GM18505 (cell line): Measurements from ENCODE around the gene ATP10A.

Source experiments
- ATAC-seq: cut with Tn5 transposase; IDR thresholded peaks from one replicate; pipeline ENCODE4 v1.9.1; 2021; ENCODE audit not compliant: unreplicated experiment
- POLR2A ChIP-seq: IDR thresholded peaks from 4 replicates; pipeline ENCODE4 v1.6.1; 2011; ENCODE audit warnings: borderline replicate concordance; ENCODE audit not compliant: insufficient read depth, insufficient read length; ENCODE audit errors: extremely low read depth

ATP10A gene

DNA sequence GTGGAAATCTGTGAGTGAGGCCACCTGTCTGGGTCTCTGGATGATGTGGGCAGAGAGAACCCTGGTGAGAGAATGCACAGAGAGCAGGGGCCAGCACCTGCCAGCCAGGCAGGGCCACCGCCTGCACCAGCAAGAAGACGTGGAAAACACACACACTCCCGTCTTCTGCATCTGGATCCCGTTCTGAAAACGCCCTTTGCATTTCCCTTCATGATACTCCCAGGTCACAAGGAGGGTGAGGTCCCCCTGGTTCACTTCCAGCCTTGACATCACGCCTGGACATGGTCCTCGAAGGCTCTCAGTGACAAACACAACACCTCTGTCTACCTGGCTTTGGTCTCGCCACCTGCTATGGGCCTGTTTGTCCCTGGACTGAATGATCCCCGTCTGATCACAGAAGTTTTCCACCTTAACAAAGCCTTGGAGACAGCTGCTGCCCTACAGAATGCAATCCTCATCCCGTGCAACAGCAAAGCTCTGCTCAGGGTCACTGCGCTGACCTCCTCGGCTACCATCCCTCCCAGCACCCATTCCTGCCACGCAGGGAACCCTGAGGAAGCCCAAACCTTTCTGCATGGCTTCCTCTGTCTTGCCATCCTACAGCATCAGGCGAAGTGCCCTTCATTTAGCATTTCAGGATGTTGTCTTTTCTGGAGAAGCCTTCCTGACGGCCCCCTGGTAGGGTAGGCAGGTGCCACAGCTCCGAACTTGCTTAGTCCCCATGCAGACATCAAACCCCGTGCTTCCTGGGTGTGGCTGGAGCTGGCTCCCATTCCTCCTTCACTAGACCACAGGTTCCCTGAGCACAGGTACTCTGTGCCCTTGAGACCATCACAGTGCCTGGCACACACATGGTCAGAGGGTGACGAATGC, 122.5 kb downstream of the ATP10A start:
- ATAC-seq, result no peak
- no peak for TF ChIP-seq POLR2A

DNA sequence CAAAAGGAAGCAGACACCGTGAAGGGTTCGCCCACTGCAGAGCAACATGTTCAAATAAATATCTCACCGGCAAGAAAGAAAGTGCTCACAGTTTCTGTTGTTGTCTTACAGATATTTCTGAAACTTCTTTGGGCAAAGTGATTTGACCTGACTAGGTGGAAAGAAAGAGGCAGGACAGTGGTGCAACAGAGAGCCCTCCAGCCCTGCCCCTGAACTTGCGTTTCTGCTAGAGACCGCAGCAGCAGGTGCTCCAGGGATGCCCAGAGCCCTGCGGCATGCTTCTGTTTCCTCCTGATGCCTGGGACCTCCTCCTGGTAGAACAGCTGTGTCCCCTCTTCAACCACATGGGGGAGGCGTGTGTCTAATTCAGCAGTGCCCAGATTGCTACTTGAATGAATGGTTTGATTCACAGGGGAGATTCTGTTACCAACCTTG, 123.4 kb downstream of the ATP10A start:
- peak; percentile 75 for ATAC-seq
- no peak for TF ChIP-seq POLR2A

DNA sequence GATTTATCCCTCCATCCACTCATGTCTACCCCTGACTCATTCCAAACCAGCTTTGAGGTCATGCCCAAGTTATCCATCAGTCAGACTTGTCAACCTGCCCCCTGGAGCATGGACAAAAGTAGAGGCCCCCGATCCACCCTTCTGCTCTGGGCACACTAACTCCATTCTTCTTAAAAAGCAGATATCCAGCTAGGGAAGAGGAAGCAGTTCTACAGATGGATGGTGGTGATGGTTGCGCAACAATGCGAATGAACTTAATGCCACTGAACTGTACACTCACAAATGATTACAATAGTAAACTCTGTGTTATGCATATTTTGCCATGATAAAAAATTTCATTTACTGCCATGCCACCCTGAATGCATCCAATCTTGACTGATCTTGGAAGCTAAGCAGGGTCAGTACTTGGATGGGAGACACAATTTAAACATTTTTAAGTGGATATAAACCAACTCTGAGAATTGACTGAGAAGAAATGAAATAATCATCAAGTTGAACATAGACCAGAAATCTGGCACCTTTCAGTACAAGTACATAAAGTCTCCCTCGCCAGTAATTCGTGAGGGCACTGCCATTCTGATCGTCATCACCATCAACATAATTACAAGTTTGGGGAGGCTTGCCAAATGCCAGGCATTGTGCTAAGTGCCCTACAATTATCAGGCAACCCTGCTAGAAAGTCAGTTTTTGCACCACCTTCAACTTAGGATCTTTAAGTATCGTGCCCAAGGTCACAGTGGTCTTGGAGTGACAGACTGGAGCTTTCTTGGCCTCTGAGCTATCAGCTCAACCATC, 124.8 kb downstream of the ATP10A start:
- no peak for ATAC-seq
- TF ChIP-seq POLR2A, result no peak

DNA sequence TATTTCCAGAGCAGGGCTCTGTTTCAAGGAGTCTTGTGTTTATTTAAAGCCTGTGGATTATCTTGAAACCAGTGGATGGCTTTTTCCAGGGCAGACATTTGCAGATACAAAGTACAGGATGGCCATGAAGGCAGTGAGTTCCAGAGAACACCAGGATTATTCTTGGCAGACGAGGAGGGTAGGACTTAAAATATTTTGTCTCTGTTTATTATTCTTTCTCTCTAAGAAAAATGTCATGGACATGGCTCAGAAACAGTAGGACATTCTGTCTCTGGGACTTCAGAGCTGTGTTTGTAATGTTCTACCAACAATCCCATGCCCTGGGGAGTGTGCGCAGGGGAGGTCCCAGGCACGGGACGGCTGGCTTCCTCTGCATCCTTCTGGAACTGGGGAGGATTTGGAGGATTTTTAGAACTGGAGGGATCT, 125.9 kb downstream of the ATP10A start:
- ATAC-seq, result no peak
- no peak for TF ChIP-seq POLR2A

DNA sequence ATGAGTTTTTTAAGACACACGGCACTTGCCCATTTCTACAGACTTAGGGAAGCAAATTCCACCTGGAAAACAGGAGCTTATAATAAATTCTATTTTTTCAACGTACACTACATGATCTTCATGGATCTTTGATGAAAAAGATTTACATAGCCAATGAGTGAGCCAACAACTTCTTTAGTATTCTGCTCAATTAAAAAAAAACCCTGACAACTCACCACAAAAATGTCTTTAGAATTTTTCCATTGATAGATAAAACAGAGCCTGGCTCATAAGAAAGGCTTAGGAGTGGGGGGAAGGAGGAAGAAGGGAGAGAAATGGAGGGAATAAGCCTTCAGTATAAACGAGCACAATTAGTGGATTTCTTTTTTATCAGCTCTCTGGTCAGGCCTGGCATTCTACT, 126.7 kb downstream of the ATP10A start:
- TF ChIP-seq POLR2A, result no peak
- no peak for ATAC-seq

DNA sequence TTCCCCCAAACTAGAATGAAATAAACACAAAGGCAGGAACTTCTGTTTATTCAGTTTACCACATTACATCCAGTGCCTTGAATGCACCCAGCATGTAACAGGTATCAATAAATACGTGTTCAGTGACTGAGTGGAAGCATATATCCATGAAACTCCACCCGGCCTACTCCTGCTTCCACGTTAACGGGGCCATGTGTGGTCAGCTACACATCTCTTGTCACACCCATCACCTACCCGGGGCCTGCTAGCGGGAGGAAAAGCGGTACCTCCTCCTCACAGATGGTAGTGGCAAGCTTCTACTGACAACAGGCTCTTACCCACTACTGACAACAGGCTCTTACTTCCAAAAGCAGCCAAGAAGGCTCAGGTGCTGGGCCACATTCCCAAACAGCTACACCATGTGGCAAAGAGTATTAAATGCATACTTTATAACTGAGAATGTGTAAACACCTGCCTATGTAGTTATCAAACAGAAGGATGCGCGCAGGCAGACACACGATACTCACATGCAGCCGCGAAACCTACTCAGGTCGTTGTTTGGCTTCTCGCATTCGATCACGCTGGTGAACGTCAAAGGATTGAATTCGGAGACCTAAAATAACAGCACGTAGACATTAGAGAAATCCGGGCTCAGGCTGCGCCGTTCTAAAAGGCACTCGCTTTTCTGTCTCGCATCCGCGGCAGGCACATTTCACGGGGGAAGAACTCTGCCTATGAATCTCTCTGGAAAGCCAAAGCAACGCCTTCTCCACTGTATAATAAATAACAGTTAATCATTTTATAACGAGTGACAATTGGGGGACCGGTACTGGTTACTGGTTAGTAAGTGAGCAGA, 127.4 kb downstream of the ATP10A start:
- no peak for TF ChIP-seq POLR2A

DNA sequence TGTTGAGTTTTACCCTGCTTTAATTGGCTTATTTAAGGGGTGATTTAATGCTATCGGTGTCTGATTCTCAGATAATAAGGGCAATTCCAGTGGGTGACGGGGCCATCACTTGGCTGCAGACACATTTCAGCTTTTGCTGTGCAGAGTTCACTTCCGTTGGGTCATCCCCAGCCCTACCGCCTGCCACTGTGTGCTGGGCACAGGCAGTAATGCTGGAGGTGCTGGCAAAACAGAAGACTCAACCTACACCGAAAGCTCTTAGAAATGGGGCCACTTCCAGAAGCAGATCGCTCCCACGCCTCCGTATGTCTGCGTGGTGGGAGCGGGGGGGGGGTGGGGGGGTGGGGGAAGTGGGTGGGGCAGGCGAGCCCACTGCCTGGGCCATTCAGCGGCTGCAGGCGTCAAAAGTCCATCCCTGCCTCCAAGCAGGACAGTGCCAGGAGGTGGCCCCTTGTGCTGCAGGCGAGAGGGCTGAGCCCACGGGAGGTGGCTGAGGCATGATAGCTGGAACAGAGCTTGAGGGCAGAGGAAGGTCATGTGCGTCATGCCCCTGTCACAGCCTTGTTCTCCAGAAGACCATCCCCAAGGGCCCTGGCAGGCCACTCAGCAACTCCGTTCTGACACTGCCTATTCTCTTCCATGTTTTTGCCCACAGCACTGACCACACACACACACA, 128.3 kb downstream of the ATP10A start:
- ATAC-seq, result no peak
- TF ChIP-seq POLR2A, result no peak

More for the DNA sequence above, 127.4 kb downstream of the ATP10A start:
- no peak for ATAC-seq

DNA sequence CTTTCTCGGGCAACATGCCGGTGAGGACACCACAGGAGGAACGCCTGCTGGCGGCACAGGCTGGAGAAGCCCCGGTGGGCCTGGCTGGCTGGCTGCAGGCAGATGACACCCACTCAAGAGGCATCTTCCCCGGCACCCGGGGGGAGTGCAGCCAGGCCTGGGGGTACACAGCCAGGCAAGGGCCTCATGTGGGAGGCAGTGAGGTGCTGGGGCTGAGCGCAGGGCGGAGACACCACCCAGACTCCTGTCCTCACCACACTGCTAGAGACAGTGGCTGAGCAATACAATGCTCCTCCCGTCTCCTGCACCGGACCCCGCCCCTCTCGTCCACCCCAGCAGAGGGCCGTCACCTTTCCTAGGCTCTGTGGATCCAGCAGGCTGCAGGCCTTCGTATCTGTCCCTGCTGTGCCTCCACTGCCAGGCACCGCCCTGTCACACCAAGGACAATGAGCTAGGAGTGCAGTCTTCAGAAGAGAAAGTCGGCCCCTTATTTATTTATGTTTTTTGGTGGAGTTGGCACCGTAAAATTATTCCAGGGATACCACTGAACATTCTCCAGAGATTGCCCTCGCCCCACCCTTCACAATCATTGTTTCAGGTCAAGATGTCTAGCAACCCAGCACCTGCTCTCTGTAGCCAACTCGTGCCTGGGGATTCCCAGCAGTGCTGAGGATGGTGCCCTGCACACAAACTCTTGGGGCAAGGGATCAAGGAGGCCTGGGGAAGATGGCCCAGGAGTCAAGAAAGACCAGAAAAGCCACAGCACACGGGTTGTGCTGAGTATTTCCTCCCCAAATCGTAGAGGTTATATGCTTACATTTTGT, 129.1 kb downstream of the ATP10A start:
- no peak for ATAC-seq

DNA sequence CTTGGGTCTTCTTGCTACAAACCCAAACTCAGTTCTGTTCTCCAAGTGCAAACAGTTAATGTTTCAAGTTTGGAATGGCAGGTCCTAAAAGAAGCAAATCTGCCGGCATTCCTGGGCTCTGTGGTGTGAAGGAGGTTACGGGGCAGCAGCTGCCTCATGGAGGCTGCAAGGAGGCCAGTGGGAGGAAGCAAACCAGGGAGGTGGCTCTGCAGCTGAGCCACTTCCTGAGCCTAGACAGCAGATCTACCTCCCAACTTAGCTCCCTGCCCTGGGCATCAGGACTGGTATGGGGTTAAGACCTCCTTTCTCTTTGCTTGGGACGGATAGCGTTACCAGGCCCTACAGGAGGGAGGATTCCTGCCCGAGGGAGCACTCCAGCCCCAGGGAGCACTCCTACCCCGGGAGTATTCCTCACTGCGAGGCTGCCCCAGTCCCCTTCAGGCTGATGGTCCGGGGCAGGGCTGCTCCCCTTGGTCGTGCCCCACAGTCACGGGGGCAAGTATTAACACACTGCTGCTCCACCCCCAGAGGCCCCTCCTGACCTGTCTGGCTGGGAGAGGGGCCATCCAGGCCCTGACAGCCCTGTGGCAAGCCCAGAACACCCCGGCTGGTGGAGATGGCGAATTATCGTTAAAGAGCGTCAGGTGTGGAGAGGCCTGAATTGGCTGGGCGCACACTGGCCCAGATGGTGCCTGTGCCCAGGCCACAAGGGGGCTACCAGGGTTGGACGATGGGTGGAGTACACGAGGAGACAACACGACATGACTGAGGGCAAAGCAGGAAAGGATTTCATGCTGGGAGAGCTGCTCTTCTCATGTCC, 129.9 kb downstream of the ATP10A start:
- no peak for TF ChIP-seq POLR2A
- ATAC-seq, result no peak

More for the DNA sequence above, 129.1 kb downstream of the ATP10A start:
- TF ChIP-seq POLR2A, result no peak

DNA sequence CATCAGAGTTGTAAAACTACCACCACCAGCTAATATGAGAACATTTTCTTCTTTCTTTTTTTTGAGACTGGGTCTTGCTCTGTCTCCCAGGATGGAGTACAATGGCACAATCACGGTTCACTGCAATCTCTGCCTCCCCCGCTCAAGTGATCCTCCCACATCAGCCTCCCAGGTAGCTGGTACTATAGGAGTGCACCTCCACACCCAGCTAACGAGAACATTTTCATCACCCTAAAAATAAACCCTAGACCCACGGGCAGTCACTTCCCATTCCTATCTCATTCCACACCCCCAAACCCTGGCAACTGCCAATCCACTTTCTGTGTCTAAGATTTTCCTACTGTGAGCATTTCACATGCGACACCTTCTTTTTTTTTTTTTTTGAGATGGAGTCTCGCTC, 130.9 kb downstream of the ATP10A start:
- no peak for TF ChIP-seq POLR2A
- no peak for ATAC-seq

DNA sequence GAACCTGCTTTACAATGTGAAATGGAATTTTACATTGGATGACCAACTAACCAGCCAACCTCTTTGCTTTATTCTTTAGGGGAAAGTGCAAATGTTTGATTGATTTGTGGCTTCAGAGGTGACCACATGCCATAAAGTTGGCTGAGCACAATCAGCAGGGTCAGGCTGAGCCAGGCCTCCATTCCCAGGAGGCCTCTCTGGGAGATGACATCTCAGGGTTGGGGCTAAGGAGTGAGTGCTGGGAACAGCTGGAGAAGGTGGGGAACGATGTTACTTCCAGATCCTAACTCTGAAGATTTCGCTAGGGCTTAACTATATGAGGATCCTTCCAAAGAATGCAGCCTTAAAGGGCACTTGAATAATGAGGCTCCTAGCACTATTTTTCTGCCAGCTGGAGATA, 131.7 kb downstream of the ATP10A start:
- no peak for TF ChIP-seq POLR2A
- ATAC-seq, result no peak
